GM12891 (cell line): ENCODE measurements around the gene ACTG2.
"Not testable (repeated sequence)": the region's sequence is repeated elsewhere in the genome, so short reads cannot be mapped to it uniquely, and the experiment has no call there.

Experiments used
- DNase-seq: peaks from one replicate; pipeline ENCODE4 v3.0.0; 2011; ENCODE audit warnings: low spot score; ENCODE audit not compliant: insufficient read length
- FAIRE-seq: peaks from 2 replicates; lab custom pipeline; 2011; peaks lifted over from hg19 to GRCh38; lab: Jason Lieb, UNC
- PAX5 ChIP-seq: IDR thresholded peaks from 2 replicates; pipeline ENCODE4 v1.6.1; 2011; ENCODE audit warnings: low read length, moderate library complexity, mild to moderate bottlenecking; ENCODE audit not compliant: insufficient read depth, severe bottlenecking
- POLR2A ChIP-seq: IDR thresholded peaks from 2 replicates; pipeline ENCODE4 v1.6.1; 2011; ENCODE audit warnings: low read depth, low read length, control low read depth
- POLR2AphosphoS5 ChIP-seq: IDR thresholded peaks from 2 replicates; pipeline ENCODE4 v1.6.1; 2011; ENCODE audit warnings: low read depth, low read length, control low read depth
- POU2F2 ChIP-seq: IDR thresholded peaks from 2 replicates; pipeline ENCODE4 v1.6.1; 2011; ENCODE audit warnings: low read depth, mild to moderate bottlenecking, control low read depth, low read length, moderate library complexity
- SPI1 ChIP-seq: IDR thresholded peaks from 2 replicates; pipeline ENCODE4 v1.6.1; 2011; ENCODE audit warnings: low read depth, low read length, control low read depth
- TAF1 ChIP-seq: IDR thresholded peaks from 2 replicates; pipeline ENCODE4 v1.6.1; 2011; ENCODE audit warnings: low read depth, low read length, control low read depth

ACTG2 gene

DNA sequence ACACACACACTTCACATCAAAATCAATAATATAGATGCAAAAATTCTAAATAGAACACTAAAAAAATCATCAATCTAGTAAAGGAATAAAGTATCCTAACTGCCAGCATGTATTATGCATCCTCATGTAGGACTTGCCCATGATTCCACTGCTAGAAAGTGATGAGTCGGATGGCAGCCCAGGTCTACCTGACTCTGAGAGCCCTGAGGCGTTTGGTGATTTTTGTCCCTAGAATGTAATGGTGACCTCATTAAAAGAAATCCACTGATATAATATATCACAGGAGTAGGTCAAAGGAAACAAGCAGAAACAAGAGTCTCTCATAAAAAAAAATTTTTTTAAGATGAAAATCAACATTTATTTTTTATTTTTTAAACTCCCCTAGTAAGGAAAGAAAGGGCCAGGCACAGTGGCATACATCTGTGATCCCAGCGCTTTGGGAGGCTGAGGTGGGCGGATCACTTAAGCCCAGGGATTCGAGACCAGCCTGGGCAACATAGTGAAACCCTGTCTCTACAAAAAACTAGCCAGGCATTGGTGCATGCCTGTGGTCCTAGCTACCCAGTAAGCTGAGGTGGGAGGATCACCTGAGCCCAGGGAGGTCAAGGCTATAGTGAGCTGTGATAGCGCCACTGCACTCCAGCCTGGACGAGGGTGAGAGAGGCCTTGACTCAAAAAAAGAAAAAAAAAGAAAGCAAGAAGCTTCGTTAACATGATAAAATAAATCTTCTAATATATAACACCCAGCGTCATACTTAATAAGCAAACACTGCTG is 24.4 kb upstream of the ACTG2 start:
- DNase-seq (no peak), FAIRE-seq (no peak)
- TF ChIP-seq POLR2AphosphoS5 = no peak
- TF ChIP-seq TAF1 = no peak
- TF ChIP-seq POU2F2 = no peak
- no peak for TF ChIP-seq SPI1
- no peak for TF ChIP-seq PAX5
- TF ChIP-seq POLR2A = no peak

DNA sequence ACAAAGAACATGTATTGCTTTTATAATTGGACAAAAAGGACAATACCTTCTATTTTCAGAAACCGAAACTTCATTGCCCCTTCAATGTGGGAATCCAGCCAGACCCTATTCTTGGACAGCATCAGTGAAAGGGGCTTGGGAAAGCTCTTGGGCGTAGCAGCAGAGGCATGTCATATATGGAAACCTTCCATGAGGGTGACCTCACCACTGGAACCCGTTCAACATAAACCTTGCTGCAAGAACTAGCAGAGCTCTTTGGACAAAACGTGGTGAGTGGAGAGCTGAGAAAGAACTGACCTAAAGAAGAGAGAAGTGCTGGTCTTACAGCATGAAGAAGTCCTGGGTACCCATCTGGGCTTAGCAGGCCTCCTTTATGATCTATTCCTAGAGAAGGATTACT is 22.7 kb upstream of the ACTG2 start:
- DNase-seq = no peak
- no peak for FAIRE-seq
- TF ChIP-seq POU2F2 (no peak), PAX5 (no peak), POLR2A (no peak), TAF1 (no peak), POLR2AphosphoS5 (no peak), SPI1 (no peak)

DNA sequence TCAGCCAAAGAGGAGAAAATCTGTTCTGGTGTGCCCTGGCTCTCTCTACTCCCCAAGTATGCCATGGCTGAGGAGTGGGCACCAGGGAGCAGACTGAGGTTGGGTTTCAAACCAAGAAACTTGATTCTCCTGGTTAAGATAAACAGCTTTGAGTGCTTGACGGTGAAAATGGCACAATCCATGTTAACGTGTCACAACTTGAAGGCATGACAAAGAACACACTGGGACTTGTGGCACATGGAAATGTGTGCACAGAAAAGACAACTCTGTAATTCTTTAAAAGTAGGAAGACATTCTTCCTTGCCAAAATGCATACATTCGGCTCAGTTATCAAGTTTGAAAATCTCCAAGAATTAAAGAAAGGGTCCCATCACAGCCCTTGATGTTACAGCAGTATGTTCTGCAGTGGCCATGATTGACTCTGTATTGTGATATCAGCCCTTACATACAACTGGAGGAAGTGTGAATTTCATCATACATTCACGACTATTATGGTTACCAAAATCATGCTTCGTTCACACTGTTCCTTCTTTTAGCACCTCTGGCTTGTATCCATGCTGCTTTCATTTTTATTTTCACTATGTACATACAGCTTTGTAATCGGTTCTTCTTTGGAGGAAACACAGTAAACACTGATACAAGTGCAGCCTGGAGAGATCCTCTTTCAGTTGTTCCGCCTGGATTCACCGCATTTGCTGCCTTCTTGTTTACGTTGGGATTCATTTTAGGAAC is 15.6 kb upstream of the ACTG2 start:
- DNase-seq (no peak), FAIRE-seq (no peak)
- peak; percentile 30; the same call in 1 of the 2 replicates for TF ChIP-seq SPI1
- TF ChIP-seq POU2F2 = no peak
- TF ChIP-seq POLR2AphosphoS5 = no peak

DNA sequence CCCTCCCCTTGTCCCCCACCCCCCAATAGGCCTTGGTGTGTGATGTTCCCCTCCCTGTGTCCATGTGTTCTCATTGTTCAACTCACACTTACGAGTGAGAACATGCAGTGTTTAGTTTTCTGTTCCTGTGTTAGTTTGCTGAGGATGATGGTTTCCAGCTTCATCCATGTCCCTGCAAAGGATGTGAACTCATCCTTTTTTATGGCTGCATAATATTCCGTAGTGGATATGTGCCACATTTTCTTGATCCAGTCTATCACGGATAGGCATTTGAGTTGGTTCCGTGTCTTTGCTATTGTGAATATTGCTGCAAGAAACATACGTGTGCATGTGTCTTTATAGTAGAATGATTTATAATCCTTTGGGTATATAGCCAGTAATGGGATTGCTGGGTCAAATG is 14.8 kb upstream of the ACTG2 start:
- not testable (repeated sequence) for DNase-seq, FAIRE-seq

DNA sequence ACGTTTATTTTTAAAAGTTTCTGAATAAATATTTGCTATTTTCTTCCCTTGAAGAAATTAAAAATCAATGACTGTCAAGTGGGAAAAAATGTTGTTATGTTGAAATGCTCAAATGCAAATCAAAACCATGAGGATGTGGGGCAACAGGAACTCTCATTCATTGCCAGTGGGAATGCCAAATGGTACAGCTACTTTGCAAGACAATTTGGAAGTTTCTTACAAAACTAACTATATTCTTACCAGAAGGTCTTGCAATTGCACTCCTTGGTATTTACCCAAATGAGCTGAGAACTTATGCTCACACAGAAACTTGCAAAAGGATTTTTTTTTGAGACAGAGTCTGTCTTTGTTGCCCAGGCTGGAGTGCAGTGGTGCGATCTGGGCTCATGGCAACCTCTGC is 7.4 kb upstream of the ACTG2 start:
- no peak for TF ChIP-seq POLR2AphosphoS5
- no peak for TF ChIP-seq TAF1
- TF ChIP-seq POU2F2 = no peak
- no peak for DNase-seq
- no peak for FAIRE-seq

DNA sequence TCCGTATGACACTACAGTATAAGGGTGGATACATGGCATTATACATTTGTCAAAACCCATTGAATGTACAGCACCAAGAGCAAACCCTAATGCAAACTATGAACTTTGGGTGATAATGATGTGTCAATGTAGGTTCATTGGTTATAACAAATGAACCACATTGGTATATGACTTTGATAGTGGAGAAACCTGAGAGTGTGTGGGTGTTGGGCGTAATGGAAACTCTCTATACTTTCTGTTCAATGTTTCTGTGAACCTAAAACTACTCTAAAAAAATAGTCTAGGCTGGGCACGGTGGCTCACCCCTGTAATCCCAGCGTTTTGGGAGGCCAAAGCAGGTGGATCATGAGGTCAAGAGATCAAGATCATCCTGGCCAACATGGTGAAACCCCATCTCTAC is 6.5 kb upstream of the ACTG2 start:
- TF ChIP-seq POLR2A (no peak), POLR2AphosphoS5 (no peak), POU2F2 (no peak), SPI1 (no peak), PAX5 (no peak), TAF1 (no peak)
- no peak for DNase-seq
- FAIRE-seq = peak; percentile 33

DNA sequence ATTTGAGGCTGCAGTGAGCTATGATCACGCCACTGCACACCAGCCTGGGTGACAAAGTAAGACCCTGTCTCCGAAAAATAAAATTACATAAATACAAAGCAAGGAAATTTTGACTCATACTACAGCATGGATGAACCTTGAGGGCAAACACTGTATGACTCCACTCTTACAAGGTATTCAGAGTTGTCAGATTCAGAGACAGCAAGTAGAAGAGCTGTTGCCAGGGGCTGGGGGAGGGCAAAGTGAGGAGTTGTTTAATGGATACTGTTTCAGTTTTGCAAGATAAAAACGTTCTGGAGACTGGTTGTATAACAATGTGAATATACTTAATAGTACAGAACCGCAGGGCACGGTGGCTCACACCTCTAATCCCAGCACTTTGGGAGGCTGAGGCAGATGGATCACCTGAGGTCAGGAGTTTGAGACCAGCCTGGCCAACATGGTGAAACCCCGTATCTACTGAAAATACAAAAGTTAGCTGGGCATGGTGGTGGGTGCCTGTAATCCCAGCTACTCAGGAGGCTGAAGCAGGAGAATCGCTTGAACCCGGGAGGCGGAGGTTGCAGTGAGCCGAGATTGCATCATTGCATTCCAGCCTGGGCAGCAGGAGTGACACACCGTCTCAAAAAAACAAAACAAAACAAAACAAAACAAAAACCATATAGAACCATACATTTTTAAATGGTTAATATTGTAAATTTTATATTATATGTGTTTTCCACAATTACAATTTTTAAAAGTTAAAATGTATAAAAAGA is 5.0 kb upstream of the ACTG2 start:
- not testable (repeated sequence) for DNase-seq, FAIRE-seq

DNA sequence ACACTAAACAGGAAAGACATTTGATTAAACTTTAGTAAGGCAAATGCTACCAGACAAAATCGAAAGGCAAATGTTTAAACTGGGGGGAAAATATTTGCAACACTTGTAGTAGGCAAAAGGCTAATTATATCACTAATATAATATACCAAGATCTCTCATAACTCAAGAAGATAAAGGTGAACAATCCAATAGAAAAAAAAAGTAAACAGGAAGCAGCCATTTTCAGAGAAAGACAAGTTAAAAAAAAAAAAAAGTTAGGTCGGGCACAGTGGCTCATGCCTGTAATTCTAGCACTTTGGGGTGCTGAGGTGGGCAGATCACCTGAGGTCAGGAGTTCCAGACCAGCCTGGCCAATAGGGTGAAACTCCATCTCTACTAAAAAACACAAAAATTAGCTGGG is 4.4 kb upstream of the ACTG2 start:
- FAIRE-seq = no peak
- TF ChIP-seq POLR2AphosphoS5 (no peak), POLR2A (no peak), SPI1 (no peak)
- no peak for DNase-seq

DNA sequence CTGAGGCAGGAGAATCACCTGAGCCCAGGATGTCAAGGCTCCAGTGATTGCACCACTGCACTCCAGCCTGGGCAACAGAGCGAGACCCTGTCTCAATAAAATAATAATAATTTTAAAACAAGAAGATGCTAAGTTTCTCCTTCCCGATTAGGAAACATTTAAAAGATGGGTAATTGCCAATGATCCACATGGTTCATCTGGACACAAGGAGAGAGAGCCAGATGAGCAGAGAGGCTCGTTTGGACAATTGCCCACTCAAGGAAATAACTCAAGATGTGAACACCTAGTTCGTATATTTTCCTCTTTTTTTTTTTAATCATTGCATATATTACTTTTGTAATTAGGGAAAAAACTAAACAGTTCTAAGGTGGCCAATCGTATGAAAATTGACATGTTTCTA is 3.6 kb upstream of the ACTG2 start:
- FAIRE-seq (no peak), DNase-seq (no peak)
- TF ChIP-seq POLR2AphosphoS5 (no peak), TAF1 (no peak), POLR2A (no peak), SPI1 (no peak), PAX5 (no peak), POU2F2 (no peak)

DNA sequence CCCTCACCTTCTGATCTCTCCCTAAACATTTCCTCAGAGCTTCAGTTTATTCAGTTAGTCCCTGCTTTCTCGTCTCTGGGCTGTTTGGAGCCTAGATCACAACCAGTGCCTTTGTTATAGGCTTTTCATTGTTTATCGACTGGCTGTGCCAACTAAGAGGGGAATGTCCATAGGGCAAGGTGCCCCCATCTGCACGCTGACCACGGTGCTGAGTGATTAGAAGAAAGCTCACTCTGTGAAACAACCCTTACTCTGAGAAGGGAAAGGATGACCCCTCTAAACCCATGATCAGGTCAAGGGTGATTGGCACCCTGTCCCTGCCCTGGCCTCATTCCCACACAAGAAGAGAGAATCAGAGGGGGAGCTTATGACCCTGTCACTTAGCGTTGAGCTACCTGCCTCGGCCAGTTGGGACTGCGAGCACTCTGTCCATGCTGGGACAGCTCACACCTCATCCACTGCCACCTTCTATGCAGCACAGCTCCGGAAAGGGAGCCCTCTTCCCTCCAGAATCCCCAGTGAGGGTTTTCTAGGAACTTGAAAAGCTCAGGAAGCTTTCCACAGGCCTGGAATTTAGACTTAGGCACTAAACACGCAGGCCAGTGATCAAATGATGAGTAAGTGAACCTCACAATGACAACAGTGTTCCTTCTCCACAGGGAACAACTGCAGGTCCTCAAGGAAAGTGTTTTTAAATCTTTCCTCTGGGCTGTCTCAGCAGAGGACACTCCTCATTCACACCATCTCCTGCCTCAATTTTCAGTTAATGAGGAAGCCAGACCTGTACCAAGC is 2.3 kb upstream of the ACTG2 start:
- DNase-seq = no peak
- TF ChIP-seq SPI1 (no peak), PAX5 (no peak), POLR2AphosphoS5 (no peak), POLR2A (no peak), POU2F2 (no peak), TAF1 (no peak)
- FAIRE-seq = no peak
